ENCODE data around the gene PDE4C.

PDE4C gene

GRCh38 chr19:18197941-18198340 is 28.3 kb downstream of the PDE4C start:
- no peak for DNase-seq (ENCODE audit: low read depth in 2 of 2)
- no peak for TF ChIP-seq CTCF (IDR thresholded peaks at IDR 0.05; ENCODE audit: low read depth, low read length)

GRCh38 chr19:18197306-18197705 is 28.9 kb downstream of the PDE4C start:
- DNase-seq (ENCODE audit: low read depth in 2 of 2) = no peak
- TF ChIP-seq CTCF (IDR thresholded peaks at IDR 0.05; ENCODE audit: low read depth, low read length) = no peak
- H3K4me3 ChIP-seq (replicated peaks in 1 of 2; ENCODE audit: low read depth in 2 of 2, low read length in 2 of 2) = no peak overlapping the region

More at GRCh38 chr19:18197941-18198340, 28.3 kb downstream of the PDE4C start:
- H3K4me3 ChIP-seq (replicated peaks in 1 of 2; ENCODE audit: low read depth in 2 of 2, low read length in 2 of 2) = no peak overlapping the region

- TF ChIP-seq CTCF (IDR thresholded peaks at IDR 0.05; ENCODE audit: low read depth, low read length) = no peak
Observed at GRCh38 chr19:18196511-18196845, 29.8 kb downstream of the PDE4C start.

GRCh38 chr19:18194554-18195238 is 31.5 kb downstream of the PDE4C start:
- peak in 1 of 2 donors; percentile 79 for DNase-seq (ENCODE audit: low read depth in 2 of 2)
- H3K4me3 ChIP-seq (replicated peaks in 1 of 2; ENCODE audit: low read depth in 2 of 2, low read length in 2 of 2) = no peak overlapping the region
- TF ChIP-seq CTCF (IDR thresholded peaks at IDR 0.05; ENCODE audit: low read depth, low read length) = no peak

More at GRCh38 chr19:18196511-18196845, 29.8 kb downstream of the PDE4C start:
- H3K4me3 ChIP-seq (replicated peaks in 1 of 2; ENCODE audit: low read depth in 2 of 2, low read length in 2 of 2) = no peak overlapping the region
- DNase-seq (ENCODE audit: low read depth in 2 of 2) = no peak

- peak overlapping the region; percentile 83 to 93 for H3K4me3 ChIP-seq (replicated peaks in 1 of 2; ENCODE audit: low read depth in 2 of 2, low read length in 2 of 2)
- DNase-seq (ENCODE audit: low read depth in 2 of 2) = no peak
- TF ChIP-seq CTCF (IDR thresholded peaks at IDR 0.05; ENCODE audit: low read depth, low read length) = no peak
Observed at GRCh38 chr19:18194181-18194530, 32.1 kb downstream of the PDE4C start.

GRCh38 chr19:18193388-18194180 is 32.7 kb downstream of the PDE4C start:
- no peak for DNase-seq (ENCODE audit: low read depth in 2 of 2)

More at GRCh38 chr19:18193388-18194180, 32.7 kb downstream of the PDE4C start:
- peak overlapping the region; percentile 83 to 93 for H3K4me3 ChIP-seq (replicated peaks in 1 of 2; ENCODE audit: low read depth in 2 of 2, low read length in 2 of 2)
- no peak for TF ChIP-seq CTCF (IDR thresholded peaks at IDR 0.05; ENCODE audit: low read depth, low read length)
